SK-N-SH (cell line): ENCODE data around the gene POLR3GL. TPM values are rescaled to one million over a fixed set of nuclear protein-coding genes. Genes with fewer than 3 reads are reported as not detected.
"Not testable (repeated sequence)": the region's sequence is repeated elsewhere in the genome, so short reads cannot be mapped to it uniquely, and the experiment has no call there.

Experiments
- CTCF ChIA-PET: fragments of 300-600, 350-600 bp; formaldehyde crosslinking; extraction: SDS; loops from one replicate; lab custom pipeline; 2021; lab: Yijun Ruan, JAX
- POLR2A ChIA-PET: fragments of 350-600 bp; sonication (Branson Sonifier 250); formaldehyde crosslinking; extraction: SDS; loops from one replicate; lab custom pipeline; 2020; ENCODE audit warnings: antibody characterized with exemption, inconsistent platforms; lab: Yijun Ruan, JAX
- DNase-seq: peaks from one replicate; pipeline ENCODE4 v3.0.0; 2012
- H2AFZ ChIP-seq: fragments of 200-600 bp; sonication (generic); 2 replicates; pipeline ENCODE4 v1.8.1; 2016; ENCODE audit warnings: antibody characterized with exemption, mild to moderate bottlenecking, low read depth
- H3F3A ChIP-seq: fragments of 200-600 bp; sonication (generic); replicated peaks from 2 replicates; pipeline ENCODE3; 2016; ENCODE audit warnings: antibody characterized with exemption, mild to moderate bottlenecking; ENCODE audit not compliant: insufficient read depth
- H3K27ac ChIP-seq, 2 experiments: fragments of 200-500 bp in 1 of 2; fragments of 200-600 bp in 1 of 2; sonication (Bioruptor generic) in 1 of 2; sonication (generic), shearing (Covaris generic) in 1 of 2; 2 replicates each; pipeline versions ENCODE4 v1.5.1 to v1.6.1; 2014 to 2016; ENCODE audit warnings: low read depth in 2 of 2, inconsistent platforms in 1 of 2, low read length in 1 of 2, mild to moderate bottlenecking in 1 of 2, mixed read lengths in 1 of 2
- H3K27me3 ChIP-seq: fragments of 200-600 bp; sonication (generic), shearing (Covaris generic); 2 replicates; pipeline ENCODE4 v1.6.1; 2016; ENCODE audit warnings: mixed run types; ENCODE audit not compliant: insufficient read depth
- H3K36me3 ChIP-seq, 2 experiments: fragments of 200-500 bp in 1 of 2; fragments of 200-600 bp in 1 of 2; sonication (Bioruptor generic) in 1 of 2; sonication (generic) in 1 of 2; replicated peaks in 1 of 2; 2 replicates each; pipeline versions ENCODE3 to v1.5.1; 2014 to 2016; ENCODE audit warnings: low read length in 1 of 2, mild to moderate bottlenecking in 1 of 2; ENCODE audit not compliant: insufficient read depth in 2 of 2, control insufficient read depth in 1 of 2
- H3K4me1 ChIP-seq, 2 experiments: fragments of 200-500 bp in 1 of 2; fragments of 200-600 bp in 1 of 2; sonication (Bioruptor generic) in 1 of 2; sonication (generic), shearing (Covaris generic) in 1 of 2; 2 replicates each; pipeline versions ENCODE4 v1.5.1 to v1.6.1; 2014 to 2016; ENCODE audit warnings: low read depth in 1 of 2, low read length in 1 of 2, mixed run types in 1 of 2; ENCODE audit not compliant: insufficient read depth in 2 of 2, control insufficient read depth in 1 of 2
- H3K4me2 ChIP-seq: fragments of 200-600 bp; sonication (generic), shearing (Covaris generic); 2 replicates; pipeline ENCODE4 v1.6.1; 2017; ENCODE audit warnings: mixed run types
- H3K4me3 ChIP-seq, 2 experiments: fragments of 200-500 bp in 1 of 2; fragments of 200-600 bp in 1 of 2; sonication (Bioruptor generic) in 1 of 2; sonication (generic), shearing (Covaris generic) in 1 of 2; 2 replicates each; pipeline versions ENCODE4 v1.5.1 to v1.8.1; 2014 to 2016; ENCODE audit warnings: low read depth in 2 of 2, inconsistent platforms in 1 of 2, low read length in 1 of 2, mild to moderate bottlenecking in 1 of 2, mixed read lengths in 1 of 2, moderate library complexity in 1 of 2
- H3K79me2 ChIP-seq: fragments of 200-600 bp; sonication (generic); 2 replicates; pipeline ENCODE4 v1.8.1; 2017; ENCODE audit warnings: mild to moderate bottlenecking; ENCODE audit not compliant: insufficient read depth
- H3K9ac ChIP-seq: fragments of 200-600 bp; sonication (generic); 2 replicates; pipeline ENCODE4 v1.6.1; 2017; ENCODE audit warnings: mixed run types
- H3K9me2 ChIP-seq: fragments of 200-600 bp; sonication (generic); 2 replicates; pipeline ENCODE4 v1.6.1; 2017; ENCODE audit warnings: mixed run types
- H3K9me3 ChIP-seq: fragments of 200-600 bp; sonication (generic); 2 replicates; pipeline ENCODE4 v1.6.1; 2017; ENCODE audit warnings: mixed run types, mild to moderate bottlenecking, moderate library complexity
- H4K20me1 ChIP-seq: fragments of 200-600 bp; sonication (generic); 2 replicates; pipeline ENCODE4 v1.6.1; 2017; ENCODE audit warnings: mild to moderate bottlenecking, mixed run types; ENCODE audit not compliant: insufficient read depth
- EP300 ChIP-seq, 2 experiments: IDR thresholded peaks; 2 replicates each; pipeline versions ENCODE4 v1.4.0 to v1.6.1; 2012; ENCODE audit warnings: borderline replicate concordance in 1 of 2, low read depth in 1 of 2, low read length in 1 of 2
- FOSL2 ChIP-seq: IDR thresholded peaks from 2 replicates; pipeline ENCODE4 v1.4.0; 2012; ENCODE audit warnings: low read depth, mild to moderate bottlenecking, moderate library complexity, borderline replicate concordance
- MXI1 ChIP-seq: IDR thresholded peaks from 2 replicates; pipeline ENCODE4 v1.6.1; 2012; ENCODE audit warnings: mild to moderate bottlenecking, low read depth, low read length, improper control_type of control experiment
- RAD21 ChIP-seq: IDR thresholded peaks from 2 replicates; pipeline ENCODE4 v1.6.1; 2012; ENCODE audit warnings: mild to moderate bottlenecking, low read length
- SIN3A ChIP-seq: IDR thresholded peaks from 2 replicates; pipeline ENCODE4 v1.6.1; 2012; ENCODE audit warnings: low read depth, mild to moderate bottlenecking, low read length, moderate library complexity, borderline replicate concordance
- SMC3 ChIP-seq: IDR thresholded peaks from 2 replicates; pipeline ENCODE4 v1.6.1; 2012; ENCODE audit warnings: low read depth, low read length, improper control_type of control experiment
- WGBS: methylation state at CpG from one replicate; pipeline ENCODE4 v1.1.6; 2017; ENCODE audit warnings: low lambda C conversion rate; 5-methylcytosine and 5-hydroxymethylcytosine counted together
- polyA plus RNA-seq, 3 experiments: library from polyadenylated mRNA; depleted of rRNA; stranded (reverse); fragments of >200 nt; gene quantifications; 2 replicates each; pipeline ENCODE4 v1.2.3, GENCODE V29; 2012
- TF ChIP-seq, protein P1 (sequence below): IDR thresholded peaks from 2 replicates; pipeline ENCODE4 v1.4.0; 2012; ENCODE audit warnings: low read depth
- TF ChIP-seq, protein P2 (sequence below): IDR thresholded peaks from 2 replicates; pipeline ENCODE4; 2012

Gene POLR3GL
- polyA plus RNA-seq, 1 of the 3 experiments (the other 2 are of a cell fraction): 15.8 TPM

DNA sequence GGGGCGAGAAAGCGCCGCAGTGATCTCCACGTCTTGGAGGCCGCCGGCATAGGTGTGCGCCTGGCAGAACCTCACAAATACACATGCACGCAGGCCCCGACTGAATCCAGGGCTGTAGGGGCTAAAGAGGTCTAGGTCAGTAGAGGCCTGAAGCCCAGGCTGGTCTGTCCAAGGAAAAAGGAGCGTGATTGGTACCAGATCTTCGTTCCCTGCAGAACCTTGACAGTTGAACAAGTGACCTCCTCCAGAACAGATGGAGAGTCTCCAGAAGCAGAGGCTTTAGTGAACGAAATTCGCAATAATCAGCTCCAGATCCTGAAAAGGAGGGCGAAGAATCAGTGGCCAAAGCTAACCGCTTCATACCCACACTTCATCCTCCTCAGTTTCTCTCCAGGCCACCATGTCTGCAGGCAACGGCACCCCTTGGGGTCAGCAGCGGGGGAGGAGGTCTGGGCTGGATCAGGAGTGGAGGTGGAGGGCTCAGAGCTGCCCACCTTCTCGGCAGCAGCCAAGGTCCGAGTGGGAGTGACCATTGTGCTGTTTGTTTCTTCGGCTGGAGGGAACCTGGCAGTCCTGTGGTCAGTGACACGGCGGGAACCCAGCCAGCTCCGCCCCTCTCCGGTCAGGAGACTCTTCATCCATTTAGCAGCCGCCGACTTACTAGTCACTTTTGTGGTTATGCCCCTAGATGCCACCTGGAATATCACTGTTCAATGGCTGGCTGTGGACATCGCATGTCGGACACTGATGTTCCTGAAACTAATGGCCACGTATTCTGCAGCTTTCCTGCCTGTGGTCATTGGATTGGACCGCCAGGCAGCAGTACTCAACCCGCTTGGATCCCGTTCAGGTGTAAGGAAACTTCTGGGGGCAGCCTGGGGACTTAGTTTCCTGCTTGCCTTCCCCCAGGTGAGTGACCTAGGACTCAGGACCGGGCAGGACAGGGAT is 45.2 kb upstream of the POLR3GL start:
- 7% methylated on average over 32 of the region's 33 CpGs for WGBS
- peak overlapping the region; percentile 80 for H3K9ac ChIP-seq
- peak overlapping the region; percentile 85 to 95 for H3K27ac ChIP-seq
- peaks cover 0 to 18% of the 10 kb centered on the region in 2 experiments; a peak in 2 of 4 replicates for H3K4me1 ChIP-seq
- H3K9me2 ChIP-seq: no peaks in the 10 kb centered on the region
- H3K36me3 ChIP-seq: peaks cover 26 to 35% of the 10 kb centered on the region in 2 experiments
- TF ChIP-seq EP300 (IDR thresholded peaks at IDR 0.05; ENCODE audit: borderline replicate concordance in 1 of 2, low read depth in 1 of 2, low read length in 1 of 2): no peak
- TF ChIP-seq SMC3: no peak
- TF ChIP-seq MXI1: peak; percentile 0; the same call in 1 of the 2 replicates
- TF ChIP-seq, protein P1, sequence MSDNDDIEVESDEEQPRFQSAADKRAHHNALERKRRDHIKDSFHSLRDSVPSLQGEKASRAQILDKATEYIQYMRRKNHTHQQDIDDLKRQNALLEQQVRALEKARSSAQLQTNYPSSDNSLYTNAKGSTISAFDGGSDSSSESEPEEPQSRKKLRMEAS: peak; percentile 7; the same call in 1 of the 2 replicates
- no peak for TF ChIP-seq RAD21
- TF ChIP-seq FOSL2: no peak
- 0 out of 2 replicates have a peak, but pooled peaks have one; percentile 9 for TF ChIP-seq SIN3A
- TF ChIP-seq, protein P2, sequence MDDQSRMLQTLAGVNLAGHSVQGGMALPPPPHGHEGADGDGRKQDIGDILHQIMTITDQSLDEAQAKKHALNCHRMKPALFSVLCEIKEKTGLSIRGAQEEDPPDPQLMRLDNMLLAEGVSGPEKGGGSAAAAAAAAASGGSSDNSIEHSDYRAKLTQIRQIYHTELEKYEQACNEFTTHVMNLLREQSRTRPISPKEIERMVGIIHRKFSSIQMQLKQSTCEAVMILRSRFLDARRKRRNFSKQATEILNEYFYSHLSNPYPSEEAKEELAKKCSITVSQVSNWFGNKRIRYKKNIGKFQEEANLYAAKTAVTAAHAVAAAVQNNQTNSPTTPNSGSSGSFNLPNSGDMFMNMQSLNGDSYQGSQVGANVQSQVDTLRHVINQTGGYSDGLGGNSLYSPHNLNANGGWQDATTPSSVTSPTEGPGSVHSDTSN: no peak
- peaks cover 19% of the 10 kb centered on the region for H3K79me2 ChIP-seq
- H4K20me1 ChIP-seq: no peaks in the 10 kb centered on the region
- no peaks in the 10 kb centered on the region for H3K9me3 ChIP-seq
- ChIA-PET POLR2A (interaction anchor here (1.0 to 2.3 kb wide), 3 partner anchors 9 to 45 kb away, joined by 7 to 19 read pairs (median 10); partner anchors contain the start of genes ANKRD34A, LIX1L, POLR3GL and RBM8A), CTCF (interaction anchor here (0.6 to 16.4 kb wide), 7 partner anchors 9 to 59 kb away, joined by 3 to 281 read pairs (median 5); partner anchors contain the start of genes ITGA10, LIX1L and RBM8A)
- H3F3A ChIP-seq: peaks cover 33% of the 10 kb centered on the region
- H2AFZ ChIP-seq: peak overlapping the region; percentile 86
- peak overlapping the region; percentile 83 to 86 for H3K4me3 ChIP-seq
- DNase-seq: peak; percentile 73
- peak overlapping the region; percentile 91 for H3K4me2 ChIP-seq
- H3K27me3 ChIP-seq: no peaks in the 10 kb centered on the region

DNA sequence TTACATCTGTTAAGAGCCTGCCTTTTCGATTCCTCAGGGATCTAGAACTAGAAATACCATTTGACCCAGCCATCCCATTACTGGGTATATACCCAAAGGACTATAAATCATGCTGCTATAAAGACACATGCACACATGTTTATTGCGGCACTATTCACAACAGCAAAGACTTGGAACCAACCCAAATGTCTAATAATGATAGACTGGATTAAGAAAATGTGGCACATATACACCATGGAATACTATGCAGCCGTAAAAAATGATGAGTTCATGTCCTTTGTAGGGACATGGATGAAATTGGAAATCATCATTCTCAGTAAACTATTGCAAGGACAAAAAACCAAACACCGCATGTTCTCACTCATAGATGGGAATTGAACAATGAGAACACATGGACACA is 44.2 kb upstream of the POLR3GL start:
- H3K27ac ChIP-seq, H3K27me3 ChIP-seq, H3K9me2 ChIP-seq, H4K20me1 ChIP-seq, DNase-seq, H3K9me3 ChIP-seq, POLR2A ChIA-PET, H2AFZ ChIP-seq, H3K9ac ChIP-seq: not testable (repeated sequence)
- H3K4me1 ChIP-seq: peaks cover 0 to 18% of the 10 kb centered on the region in 2 experiments; a peak in 2 of 4 replicates
- H3F3A ChIP-seq: peaks cover 33% of the 10 kb centered on the region
- H3K4me3 ChIP-seq: peak overlapping the region in 1 of 2 experiments; percentile 83; a peak in 1 of 4 replicates
- CTCF ChIA-PET: interaction anchor here (16.4 kb wide), 1 partner anchor 25 kb away, joined by 281 read pairs; no protein-coding TSS in a partner anchor
- 89% methylated on average over 3 of the region's 4 CpGs for WGBS
- H3K4me2 ChIP-seq: peak overlapping the region; percentile 91; the same call in 1 of the 2 replicates
- peaks cover 19% of the 10 kb centered on the region for H3K79me2 ChIP-seq
- H3K36me3 ChIP-seq: peaks cover 17 to 31% of the 10 kb centered on the region in 2 experiments
